NCI-H345 (cell line): ENCODE data around the gene CCNY.
"Not testable (repeated sequence)": the region's sequence is repeated elsewhere in the genome, so short reads cannot be mapped to it uniquely, and the experiment has no call there.

Experiments used
- DNase-seq: peaks from one replicate; lab custom pipeline; 2025; lab: John Stamatoyannopoulos, UW

CCNY gene

GRCh38 chr10:35334297-35334696 lies 2.0 kb upstream of the CCNY start:
- no peak for DNase-seq

DNA sequence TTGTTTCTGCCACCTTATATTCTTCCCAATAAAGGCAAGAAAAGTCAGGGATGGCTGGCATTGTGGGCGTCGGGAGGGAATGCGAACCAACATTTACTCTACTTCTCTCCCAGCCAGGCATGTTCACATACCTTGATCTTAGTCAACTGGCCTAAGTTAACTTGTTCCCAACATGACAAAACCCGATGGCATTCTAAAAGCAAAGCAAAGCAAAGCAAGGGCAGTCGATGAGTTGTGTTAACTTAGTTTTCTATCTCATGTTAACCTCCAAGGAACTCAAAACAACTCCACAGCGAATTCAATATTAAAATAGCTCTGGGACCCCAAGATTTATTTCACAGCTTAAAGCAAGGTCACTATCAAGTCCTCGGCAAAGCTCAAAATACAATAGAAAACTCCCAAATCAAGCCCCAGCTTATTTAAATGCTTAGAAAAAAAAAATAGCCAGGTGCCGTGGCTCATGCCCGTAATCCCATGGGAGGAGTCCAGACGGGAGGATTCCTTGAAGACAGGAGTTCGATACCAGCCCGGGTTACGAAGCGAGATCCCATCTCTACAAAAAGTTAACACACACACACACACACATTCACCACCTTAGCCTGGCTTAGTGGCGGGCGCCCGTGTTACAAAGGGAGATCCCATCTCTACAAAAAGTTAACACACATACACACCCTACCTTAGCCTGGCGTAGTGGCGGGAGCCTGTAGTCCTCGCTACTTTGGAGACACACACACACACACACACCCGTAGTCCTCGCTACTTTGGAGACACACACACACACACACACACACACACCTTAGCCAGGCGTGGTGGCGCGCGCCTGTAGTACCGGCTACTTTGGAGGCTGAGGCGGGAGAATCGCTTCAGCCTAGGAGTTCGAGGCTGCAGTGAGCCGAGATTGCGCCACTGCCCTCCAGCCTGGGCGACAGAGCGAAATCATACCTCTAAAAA lies 901 bp upstream of the CCNY start:
- DNase-seq, result no peak

DNA sequence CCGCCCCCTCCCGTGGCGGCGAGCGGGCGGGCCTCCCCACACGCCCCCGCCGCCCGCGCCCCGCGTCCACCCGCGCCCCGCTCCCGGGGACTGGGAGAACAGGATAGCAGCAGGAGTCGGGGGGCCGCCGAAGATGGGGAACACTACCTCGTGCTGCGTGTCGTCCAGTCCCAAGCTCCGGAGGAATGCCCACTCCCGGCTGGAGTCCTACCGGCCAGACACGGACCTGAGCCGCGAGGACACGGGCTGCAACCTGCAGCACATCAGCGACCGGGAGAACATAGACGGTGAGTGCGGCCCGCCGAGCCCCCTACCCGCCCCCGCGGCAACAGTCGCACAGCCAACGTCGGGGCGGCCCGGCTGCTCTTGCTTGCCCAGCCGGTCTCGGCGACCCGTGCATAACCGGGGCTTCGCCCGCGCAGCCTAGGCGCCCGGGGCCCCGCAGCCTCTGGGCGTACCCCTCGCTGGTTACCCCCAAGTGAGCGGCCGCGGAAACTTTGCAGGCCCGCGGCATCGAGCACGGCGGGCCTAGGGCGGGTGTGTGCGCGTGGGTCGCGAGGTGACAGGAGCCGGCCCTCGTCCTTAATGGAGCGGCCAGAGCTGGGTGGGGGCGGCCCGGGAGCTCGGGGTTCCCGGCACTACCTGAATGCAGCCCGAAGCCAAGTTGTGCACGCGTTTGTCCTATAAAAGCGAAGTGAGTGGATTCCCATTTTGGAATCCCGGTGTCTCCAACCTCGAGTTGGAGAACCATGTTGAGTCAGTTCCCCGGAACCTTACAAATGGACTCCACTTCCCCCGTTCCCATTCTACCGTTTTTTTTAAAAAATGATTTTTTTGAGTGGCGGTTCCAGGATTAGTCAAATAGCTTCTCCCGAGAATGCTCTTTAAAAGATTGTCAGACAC lies 863 bp downstream of the CCNY start:
- no peak for DNase-seq

- DNase-seq, result no peak
Observed at GRCh38 chr10:35339942-35340341, 3.6 kb downstream of the CCNY start.

DNA sequence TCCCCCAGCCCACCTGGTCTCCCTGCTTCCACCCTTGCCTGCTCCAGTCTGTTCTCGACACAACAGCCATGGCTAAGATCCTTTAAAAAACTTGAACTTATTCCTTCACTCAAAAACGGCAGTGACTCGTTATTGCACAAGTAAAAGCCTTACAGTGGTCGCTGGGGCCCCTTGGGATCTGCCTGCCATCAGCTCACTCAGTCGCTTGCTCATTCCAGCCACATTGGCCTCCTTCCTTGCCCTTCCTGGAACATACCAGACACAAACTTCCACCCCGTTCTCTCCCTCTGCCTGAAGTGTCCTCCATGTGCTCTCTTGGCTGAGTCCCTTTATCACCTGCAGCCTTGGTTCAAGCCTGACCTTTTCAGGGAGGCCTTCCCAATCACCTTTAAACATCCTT lies 4.7 kb downstream of the CCNY start:
- no peak for DNase-seq

DNA sequence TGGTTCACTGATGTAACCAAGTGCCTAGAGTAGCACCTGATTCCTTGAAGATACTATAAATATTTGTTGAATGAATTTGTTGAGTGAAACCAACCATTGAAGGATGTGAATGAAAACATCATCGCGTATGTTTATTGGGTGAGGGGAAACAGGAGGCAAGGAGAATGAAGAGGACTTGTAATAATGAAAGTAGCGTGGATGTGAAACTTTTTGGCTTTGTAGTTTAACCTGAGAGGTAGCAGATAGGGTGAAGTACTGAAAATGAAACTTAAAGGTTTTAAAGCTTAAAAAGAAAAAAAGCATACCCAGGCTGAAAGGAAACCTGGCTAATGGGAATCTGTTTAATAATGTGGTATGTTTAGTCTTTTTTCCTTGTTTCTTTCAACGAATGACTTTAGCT lies 5.2 kb downstream of the CCNY start:
- no peak for DNase-seq

- no peak for DNase-seq
Observed at GRCh38 chr10:35342183-35342753, 6.0 kb downstream of the CCNY start.

GRCh38 chr10:35343739-35344138 lies 7.4 kb downstream of the CCNY start:
- DNase-seq, result no peak

DNA sequence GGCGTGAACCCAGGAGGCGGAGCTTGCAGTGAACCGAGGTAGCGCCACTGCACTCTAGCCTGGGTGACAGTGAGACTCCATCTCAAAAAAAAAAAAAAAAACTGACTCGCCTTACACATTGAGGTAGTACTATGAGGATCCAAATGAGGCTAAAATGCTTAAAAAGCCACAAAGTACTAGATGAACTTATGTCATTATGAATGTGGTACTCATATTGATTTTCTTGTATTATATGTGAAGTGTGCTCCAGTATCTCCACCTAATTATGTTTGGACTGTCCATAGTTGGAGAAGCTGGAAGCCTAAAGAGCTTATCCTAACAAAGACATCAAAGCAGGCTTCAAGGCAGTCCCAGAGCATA lies 9.1 kb downstream of the CCNY start:
- DNase-seq, result no peak

GRCh38 chr10:35346248-35346647 lies 9.9 kb downstream of the CCNY start:
- DNase-seq, result no peak

- DNase-seq, result no peak
Observed at GRCh38 chr10:35347121-35347562, 10.8 kb downstream of the CCNY start.

DNA sequence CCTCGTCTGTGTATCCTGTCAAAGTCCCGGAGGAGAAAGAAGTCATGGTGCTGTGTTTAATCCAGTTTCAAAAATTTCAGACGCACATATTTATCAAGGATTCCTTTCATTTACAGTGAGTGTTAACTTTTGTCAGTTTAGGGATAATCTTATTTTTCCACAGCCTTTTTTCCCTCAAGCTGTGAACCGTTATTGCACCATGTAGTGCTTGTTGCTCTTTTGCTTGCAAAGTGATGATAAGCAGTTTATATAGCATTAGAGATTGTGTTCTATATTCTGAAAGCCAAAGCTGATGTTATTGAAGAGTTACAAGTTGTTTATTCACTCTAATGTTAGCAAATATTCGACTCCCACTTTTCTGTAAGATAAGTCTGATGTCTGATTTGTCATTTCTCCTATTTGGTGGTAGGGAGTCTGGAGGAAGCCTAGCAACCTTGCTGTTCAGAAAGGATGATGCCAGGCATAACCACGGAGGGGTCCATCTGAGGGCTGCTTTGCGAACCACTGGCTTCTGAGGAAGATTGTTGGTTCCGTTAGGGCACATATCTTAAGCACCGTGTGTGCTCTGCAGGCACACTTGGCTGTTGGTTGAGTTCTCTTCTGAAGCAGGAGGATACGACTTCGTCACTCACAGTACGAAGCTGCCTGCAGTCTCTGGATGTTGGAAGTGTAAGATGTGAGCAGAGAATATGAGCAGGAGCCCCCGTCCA lies 11.7 kb downstream of the CCNY start:
- DNase-seq, result no peak

DNA sequence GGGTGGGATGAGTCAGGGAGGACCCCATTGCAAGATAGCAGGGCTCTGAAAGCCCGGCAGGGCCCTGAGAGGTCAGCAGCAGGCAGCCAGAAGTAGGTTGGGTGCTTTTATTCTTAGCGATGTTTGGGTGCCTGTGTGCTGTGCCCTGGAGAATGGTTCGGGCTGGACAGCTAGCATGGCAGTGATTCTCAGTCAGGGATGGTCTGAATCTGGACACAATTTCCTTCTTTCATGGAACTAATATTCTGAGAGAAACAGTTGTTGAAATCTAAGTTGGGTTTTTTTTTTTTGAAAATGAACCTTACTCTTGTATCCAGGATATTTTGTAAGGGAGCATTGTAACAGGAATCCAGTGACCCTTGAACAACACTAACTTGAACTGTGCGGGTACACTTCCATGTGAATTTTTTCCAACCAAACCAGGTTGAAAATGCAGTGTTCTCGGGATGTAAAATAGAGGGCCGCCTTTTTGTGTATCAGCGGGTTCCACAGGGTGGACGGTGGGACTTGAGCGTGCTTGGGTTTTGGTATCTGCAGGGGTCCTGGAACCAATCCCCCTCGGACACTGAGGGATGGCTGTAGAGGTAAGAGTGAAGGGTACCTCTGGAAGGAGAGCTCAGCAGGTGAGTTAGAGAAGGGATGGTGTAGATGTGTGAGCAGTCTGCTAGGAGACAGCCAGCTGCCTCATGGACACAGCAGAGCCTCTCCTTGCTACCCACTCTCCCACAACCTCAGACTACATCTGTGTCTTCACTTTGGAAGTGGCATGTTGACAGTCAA lies 12.5 kb downstream of the CCNY start:
- DNase-seq, result no peak

DNA sequence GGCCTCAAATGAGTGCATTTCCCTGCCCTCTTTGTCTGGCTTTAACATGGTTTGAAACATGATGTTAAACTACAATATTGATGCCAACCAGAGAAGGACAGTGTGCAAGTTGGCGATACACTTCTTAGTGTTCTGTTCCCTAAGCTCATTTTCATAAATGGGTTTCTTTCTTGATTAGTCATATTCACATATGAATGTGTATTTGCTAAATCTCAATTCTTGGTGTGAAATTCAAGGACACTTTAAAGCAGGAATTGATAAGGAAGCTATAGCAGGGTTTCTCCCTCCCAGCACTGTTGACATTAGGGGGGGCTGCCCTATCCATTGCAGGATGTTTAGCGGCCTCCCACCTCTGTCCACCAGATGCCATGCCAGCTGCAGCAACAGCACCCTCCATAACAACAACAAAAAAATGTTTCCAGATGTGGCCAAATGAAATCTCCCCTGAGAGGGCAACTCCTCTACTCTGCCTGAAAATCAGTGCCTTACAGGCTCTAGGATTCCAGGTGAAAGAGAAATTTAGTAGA lies 13.1 kb downstream of the CCNY start:
- no peak for DNase-seq

- DNase-seq, result no peak
Observed at GRCh38 chr10:35351021-35351420, 14.7 kb downstream of the CCNY start.

GRCh38 chr10:35352097-35352496 lies 15.8 kb downstream of the CCNY start:
- no peak for DNase-seq

DNA sequence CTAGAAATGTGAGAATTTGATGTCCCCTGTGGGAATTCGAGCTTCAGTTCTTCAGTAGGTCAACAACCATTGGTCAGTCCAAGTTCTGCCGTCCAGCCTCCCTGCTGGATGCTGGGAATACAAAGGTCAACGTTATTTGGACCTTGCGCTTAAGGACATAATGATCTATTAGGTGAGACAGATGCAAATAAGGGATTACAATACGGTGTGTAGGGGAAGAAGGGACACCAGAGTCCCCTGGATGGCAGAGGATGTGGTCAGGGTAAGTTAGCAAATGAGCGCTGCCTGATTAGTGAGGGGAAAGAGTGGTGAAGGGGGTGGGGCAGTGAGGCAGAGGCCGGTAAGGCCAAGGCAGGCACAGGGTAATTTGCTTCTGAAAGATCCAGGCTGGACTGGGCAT lies 16.2 kb downstream of the CCNY start:
- DNase-seq, result no peak

DNA sequence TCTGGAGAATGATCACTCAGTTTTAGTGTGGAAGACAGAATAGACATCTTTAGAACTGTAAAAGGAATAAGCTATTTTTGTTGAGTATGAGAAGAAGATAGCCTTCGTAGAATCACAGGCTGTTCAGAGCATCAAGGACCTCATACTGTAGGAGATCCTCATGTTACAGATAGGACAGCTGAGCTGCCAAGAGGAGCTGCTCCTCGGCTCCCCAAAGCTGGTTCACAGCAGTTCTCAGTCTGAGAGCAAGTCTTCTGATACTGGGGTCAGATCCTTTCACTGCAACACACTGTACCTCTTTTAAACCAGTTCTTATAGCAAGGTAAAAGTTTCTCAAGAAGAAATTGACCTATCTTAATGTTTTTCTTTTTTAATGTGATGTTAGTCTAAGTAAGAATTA lies 17.1 kb downstream of the CCNY start:
- DNase-seq, result no peak

DNA sequence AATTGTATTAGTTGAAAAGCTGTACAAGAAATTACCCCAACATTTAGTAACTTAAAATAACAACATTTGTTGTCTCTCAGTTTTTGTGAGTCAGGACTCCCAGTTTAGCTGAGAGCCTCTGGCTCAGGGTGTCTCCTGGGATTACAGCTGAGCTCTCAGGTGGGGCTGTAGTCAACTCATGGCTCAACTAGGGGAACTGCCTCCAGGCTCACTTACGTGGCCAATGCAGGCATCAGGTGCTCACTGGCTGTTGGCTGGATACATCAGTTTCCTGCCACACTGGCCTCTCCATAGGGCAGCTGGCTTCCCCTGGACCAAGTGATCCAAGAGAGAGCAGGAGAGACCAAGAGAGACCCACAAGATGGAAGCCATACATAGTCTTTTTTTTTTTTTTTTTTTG lies 17.5 kb downstream of the CCNY start:
- no peak for DNase-seq

- not testable (repeated sequence) for DNase-seq
Observed at GRCh38 chr10:35354257-35354656, 17.9 kb downstream of the CCNY start.
